Non-pigmented ciliary epithelial cell (primary cell): Measurements from ENCODE around the gene CNTNAP2.
"Not testable (repeated sequence)": the region's sequence is repeated elsewhere in the genome, so short reads cannot be mapped to it uniquely, and the experiment has no call there.

Experiments
- DNase-seq: peaks from one replicate; pipeline ENCODE4 v3.0.0-alpha.2; 2010; ENCODE audit warnings: low read depth

Gene CNTNAP2

GRCh38 chr7:146889806-146890555 is 773.4 kb downstream of the CNTNAP2 start:
- no peak for DNase-seq

- DNase-seq, result peak; percentile 1
Measured at GRCh38 chr7:146892151-146892550, 775.5 kb downstream of the CNTNAP2 start.

- no peak for DNase-seq
Measured at GRCh38 chr7:146894927-146895326, 778.3 kb downstream of the CNTNAP2 start.

- DNase-seq, result no peak
Measured at GRCh38 chr7:146902266-146902665, 785.7 kb downstream of the CNTNAP2 start.

GRCh38 chr7:146902728-146903127 is 786.1 kb downstream of the CNTNAP2 start:
- no peak for DNase-seq

- not testable (repeated sequence) for DNase-seq
Measured at GRCh38 chr7:146905746-146906145, 789.1 kb downstream of the CNTNAP2 start.

GRCh38 chr7:146922782-146923181 is 806.2 kb downstream of the CNTNAP2 start:
- DNase-seq, result no peak

GRCh38 chr7:146926841-146927240 is 810.2 kb downstream of the CNTNAP2 start:
- DNase-seq, result no peak

GRCh38 chr7:146937836-146938235 is 821.2 kb downstream of the CNTNAP2 start:
- DNase-seq, result no peak

GRCh38 chr7:146943483-146943882 is 826.9 kb downstream of the CNTNAP2 start:
- DNase-seq, result no peak

GRCh38 chr7:146948703-146949102 is 832.1 kb downstream of the CNTNAP2 start:
- DNase-seq, result no peak

GRCh38 chr7:146956321-146956720 is 839.7 kb downstream of the CNTNAP2 start:
- DNase-seq, result no peak

GRCh38 chr7:146956853-146957252 is 840.3 kb downstream of the CNTNAP2 start:
- DNase-seq, result no peak

- no peak for DNase-seq
Measured at GRCh38 chr7:146960773-146961391, 844.3 kb downstream of the CNTNAP2 start.

GRCh38 chr7:146961617-146962016 is 845.0 kb downstream of the CNTNAP2 start:
- DNase-seq, result peak; percentile 87

- no peak for DNase-seq
Measured at GRCh38 chr7:146966274-146966673, 849.7 kb downstream of the CNTNAP2 start.

- DNase-seq, result no peak
Measured at GRCh38 chr7:146982482-146982881, 865.9 kb downstream of the CNTNAP2 start.

- no peak for DNase-seq
Measured at GRCh38 chr7:146991596-146991995, 875.0 kb downstream of the CNTNAP2 start.

- DNase-seq, result no peak
Measured at GRCh38 chr7:146993764-146994163, 877.2 kb downstream of the CNTNAP2 start.

- DNase-seq, result no peak
Measured at GRCh38 chr7:147008530-147008929, 891.9 kb downstream of the CNTNAP2 start.

GRCh38 chr7:147012666-147013065 is 896.1 kb downstream of the CNTNAP2 start:
- no peak for DNase-seq

GRCh38 chr7:147013825-147014224 is 897.2 kb downstream of the CNTNAP2 start:
- DNase-seq, result peak; percentile 35

GRCh38 chr7:147014286-147014955 is 897.8 kb downstream of the CNTNAP2 start:
- DNase-seq, result no peak
